Lower leg skin (tissue), 4 donors: ENCODE measurements around the gene SLC35F5. TPM values are rescaled to one million over a fixed set of nuclear protein-coding genes. Genes with fewer than 3 reads are reported as not detected.
"Not testable (repeated sequence)": the region's sequence is repeated elsewhere in the genome, so short reads cannot be mapped to it uniquely, and the experiment has no call there.

Experiments used
- DNase-seq, 2 donors: peaks; one replicate each; pipeline ENCODE4 v3.0.0-alpha.2; 2019; ENCODE audit warnings: low spot score in 2 of 2
- H3K4me3 ChIP-seq: fragments of 200-600 bp; sonication (generic); 2 replicates; pipeline ENCODE4 v1.5.1; 2017; ENCODE audit warnings: mild to moderate bottlenecking, low read depth; ENCODE audit not compliant: poor library complexity, severe bottlenecking
- CTCF ChIP-seq, 3 donors: fragments of 450-650 bp; IDR thresholded peaks; one replicate each; pipeline ENCODE4 v1.5.1; 2016; ENCODE audit warnings: antibody characterized with exemption in 3 of 3, mild to moderate bottlenecking in 3 of 3, moderate library complexity in 2 of 3
- POLR2A ChIP-seq, 2 donors: fragments of 450-650 bp; IDR thresholded peaks; one replicate each; pipeline ENCODE4 v1.6.1; 2016 to 2017; ENCODE audit warnings: antibody characterized with exemption in 2 of 2, mild to moderate bottlenecking in 1 of 2, moderate library complexity in 1 of 2
- WGBS, 2 donors: methylation state at CpG; one replicate each; pipeline ENCODE4 v1.1.5; 2018; 5-methylcytosine and 5-hydroxymethylcytosine counted together
- intact Hi-C: fragments of 100-400 bp; cut with DNase I; formaldehyde crosslinking; loops from one replicate; pipeline ENCODE4 v1.15.0; 2023; ENCODE audit warnings: low total_unique reads
- total RNA-seq, 4 donors: library from RNA; depleted of rRNA; stranded (reverse); fragments of >200 nt; gene quantifications; one replicate each; pipeline ENCODE4 v1.1.0, GENCODE V29; 2016

SLC35F5 gene
- total RNA-seq, 4 donors from 2014 or later: 75.1 to 126 (median 81.9) TPM

- intact Hi-C loops: no loop called here
- no peak for DNase-seq
- no peak for TF ChIP-seq POLR2A (IDR thresholded peaks at IDR 0.05)
- TF ChIP-seq CTCF (IDR thresholded peaks at IDR 0.05): no peak
- no peak overlapping the region for H3K4me3 ChIP-seq
- 66 to 76% methylated on average over 7 of the region's 7 CpGs for WGBS, 2 donors
Measured at GRCh38 chr2:113705982-113706523, 50.4 kb downstream of the SLC35F5 start.

- H3K4me3 ChIP-seq, DNase-seq, intact Hi-C loops: not testable (repeated sequence)
- 94 to 98% methylated on average over 20 to 32 of the region's 54 CpGs for WGBS, 2 donors
Measured at GRCh38 chr2:113704300-113704993, 52.0 kb downstream of the SLC35F5 start.

GRCh38 chr2:113703386-113704299, 52.8 kb downstream of the SLC35F5 start:
- 88 to 89% methylated on average over 25 of the region's 25 CpGs for WGBS, 2 donors
- DNase-seq: no peak
- no peak overlapping the region for H3K4me3 ChIP-seq
- TF ChIP-seq POLR2A (IDR thresholded peaks at IDR 0.05) (no peak), CTCF (IDR thresholded peaks at IDR 0.05) (no peak)
- intact Hi-C loops: no loop called here

- TF ChIP-seq POLR2A (IDR thresholded peaks at IDR 0.05): no peak
- H3K4me3 ChIP-seq: no peak overlapping the region
- intact Hi-C loops: no loop called here
- 67 to 70% methylated on average over 17 of the region's 17 CpGs for WGBS, 2 donors
- DNase-seq: no peak
Measured at GRCh38 chr2:113700186-113700841, 56.1 kb downstream of the SLC35F5 start.

GRCh38 chr2:113698892-113699447, 57.5 kb downstream of the SLC35F5 start:
- no peak overlapping the region for H3K4me3 ChIP-seq
- WGBS, 2 donors: 89 to 98% methylated on average over 5 of the region's 5 CpGs
- intact Hi-C loops: no loop called here
- no peak for TF ChIP-seq CTCF (IDR thresholded peaks at IDR 0.05)
- no peak for TF ChIP-seq POLR2A (IDR thresholded peaks at IDR 0.05)
- no peak for DNase-seq

- H3K4me3 ChIP-seq, intact Hi-C loops: not testable (repeated sequence)
- 94 to 97% methylated on average over 2 of the region's 2 CpGs for WGBS, 2 donors
Measured at GRCh38 chr2:113698251-113698650, 58.2 kb downstream of the SLC35F5 start.

More at GRCh38 chr2:113698251-113698650, 58.2 kb downstream of the SLC35F5 start:
- DNase-seq: not testable (repeated sequence)
